Psoas muscle (tissue), 8 donors: ENCODE results near the gene FAM53B. TPM values are rescaled to one million over a fixed set of nuclear protein-coding genes. Genes with fewer than 3 reads are reported as not detected.
"Not testable (repeated sequence)": the region's sequence is repeated elsewhere in the genome, so short reads cannot be mapped to it uniquely, and the experiment has no call there.

Source experiments
- ATAC-seq, 4 donors: fragments of 200-7000 bp; cut with Tn5 transposase; one replicate each; pipeline ENCODE4 v1.9.1; 2020; ENCODE audit warnings: moderate library complexity in 3 of 4, mild to moderate bottlenecking in 2 of 4
- DNase-seq, 2 donors: peaks; one replicate each; pipeline ENCODE4 v3.0.0-alpha.2; 2020
- H3K27ac ChIP-seq: fragments of 200-600 bp; one replicate; pipeline ENCODE4 v1.8.0; 2022
- H3K27me3 ChIP-seq, 3 donors: fragments of 200-600 bp in 1 of 3; one replicate each; pipeline versions ENCODE4 v1.6.1 to v1.8.0; 2013 to 2022; ENCODE audit warnings: low read length in 2 of 3, mild to moderate bottlenecking in 2 of 3, moderate library complexity in 1 of 3; ENCODE audit not compliant: insufficient read depth in 3 of 3
- H3K36me3 ChIP-seq, 2 donors: fragments of 200-600 bp in 1 of 2; one replicate each; pipeline versions ENCODE4 v1.6.1 to v1.8.0; 2013 to 2022; ENCODE audit warnings: low read depth in 1 of 2, mild to moderate bottlenecking in 1 of 2, moderate library complexity in 1 of 2; ENCODE audit not compliant: insufficient read depth in 1 of 2
- H3K4me1 ChIP-seq: fragments of 200-600 bp; one replicate; pipeline ENCODE4 v1.8.0; 2022
- H3K4me3 ChIP-seq: fragments of 200-600 bp; one replicate; pipeline ENCODE4 v1.8.0; 2022; ENCODE audit warnings: mild to moderate bottlenecking
- H3K9me3 ChIP-seq: fragments of 200-600 bp; one replicate; pipeline ENCODE4 v1.8.0; 2022
- CTCF ChIP-seq: fragments of 200-600 bp; IDR thresholded peaks from one replicate; pipeline ENCODE4 v1.8.0; 2022; ENCODE audit warnings: antibody characterized with exemption
- WGBS, 3 donors: extraction: QIAGEN DNeasy Blood & Tissue Kit; methylation state at CpG; one replicate each; pipeline versions ENCODE4 v1.1.6 to v1.1.7; 2013; 5-methylcytosine and 5-hydroxymethylcytosine counted together
- intact Hi-C, 2 donors: fragments of 100-400 bp; cut with DNase I; formaldehyde crosslinking; loops; one replicate each; pipeline versions ENCODE4 v1.11.0 to v1.14.2; 2022
- long read RNA-seq, 2 donors: library from polyadenylated mRNA; unstranded; transcript quantifications; one replicate each; pipeline ENCODE4 v2.0.0, GENCODE V29; 2021
- polyA plus RNA-seq, 3 donors: library from polyadenylated mRNA; stranded (reverse); fragments of 200-250 nt; gene quantifications; one replicate each; pipeline ENCODE4 v1.2.3, GENCODE V29; 2013
- total RNA-seq, 4 donors: library from RNA; stranded (reverse); fragmentation: NEBNext Ultra II Directional in 2 of 4; extraction: Animal tissue kit (Norgen Biotek cat#: 25700) in 2 of 4; gene quantifications; one replicate each; pipeline versions ENCODE4 v1.2.1 to v1.2.4, GENCODE V29; 2021 to 2023
- donor health status: healthy with polysubstance abuse.
- donor health status: DM: no; HTN: no; CAD: no; lungs with moderate emphysema.
- donor health status: Bipolar disorder and iron deficiency.
- donor health status: healthy.
- donor health status: DM: yes; HTN: yes; CAD: no.
- donor health status: DM: no; HTN: no; CAD: no.
- donor health status: DM: no; HTN: no; CAD: no.
- donor health status: DM: yes; HTN: yes; CAD: no.

The FAM53B gene
- total RNA-seq (100 to 1,000 TPM in 1 of 4 donors, 10 to 100 TPM in 3; 31.0 to 142 (median 43.1) TPM), polyA plus RNA-seq (100 to 1,000 TPM in 1 of 3 donors, 10 to 100 TPM in 2; 34.9 to 178 (median 55.8) TPM)
- long read RNA-seq, donor 1, full-length matches to known transcripts: 4 of 25 reads
- long read RNA-seq, donor 1, partial matches to known transcripts: 0 of 25 reads
- long read RNA-seq, donor 1, other reads (novel, unspliced or antisense): 21 of 25 reads
- long read RNA-seq, donor 2, full-length matches to known transcripts: 66 of 122 reads
- long read RNA-seq, donor 2, partial matches to known transcripts: 19 of 122 reads
- long read RNA-seq, donor 2, other reads (novel, unspliced or antisense): 37 of 122 reads

- peak within 1 kb of the TSS; percentile 95 for H3K27ac ChIP-seq
- DNase-seq (peak; percentile 91 to 93), ATAC-seq (peak; percentile 46 to 73 (median 66))
- WGBS, 3 donors: 0% methylated on average over 64 to 100 of the region's 100 CpGs
- H3K27me3 ChIP-seq: no peaks in the 10 kb centered on the region
- H3K36me3 ChIP-seq: peaks cover 0 to 14% of the 10 kb centered on the region in 2 donors
- intact Hi-C loops: loop anchor here (2.0 to 5.0 kb wide), 6 partner anchors 57 to 217 kb away; partner anchors contain the start of gene ABRAXAS2 (in 1 of the 2)
- H3K4me3 ChIP-seq: peak within 1 kb of the TSS; percentile 84
- H3K4me1 ChIP-seq: peaks cover 49% of the 10 kb centered on the region
- H3K9me3 ChIP-seq: no peaks in the 10 kb centered on the region
- peak; percentile 35 for TF ChIP-seq CTCF
Measured at GRCh38 chr10:124744102-124745050, at the start of gene FAM53B. FAM53B (minus strand) TSS chr10:124744378; CDS start chr10:124706713, 37,665 bp downstream.

DNA sequence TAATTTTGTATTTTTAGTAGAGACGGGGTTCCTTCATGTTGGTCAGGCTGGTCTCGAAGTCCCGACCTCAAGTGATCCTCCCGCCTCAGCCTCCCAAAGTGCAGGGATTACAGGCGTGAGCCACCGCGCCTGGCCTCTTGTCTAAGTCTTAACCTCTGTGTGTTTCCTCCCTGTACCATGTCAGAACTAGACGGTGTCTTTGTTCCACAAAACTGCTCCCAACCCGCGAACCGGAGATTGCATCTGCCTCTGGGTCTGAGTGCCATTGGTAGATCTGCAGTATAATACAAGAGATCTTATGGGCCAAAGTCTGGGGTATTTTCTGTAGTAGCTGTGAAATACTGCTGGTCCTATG lies 48.8 kb upstream of the FAM53B start:
- H3K36me3 ChIP-seq: peaks cover 0 to 20% of the 10 kb centered on the region in 2 donors
- TF ChIP-seq CTCF: no peak
- no peak overlapping the region for H3K27ac ChIP-seq
- peaks cover 6% of the 10 kb centered on the region for H3K4me1 ChIP-seq
- no peak for DNase-seq
- peak overlapping the region; percentile 99 for H3K4me3 ChIP-seq
- ATAC-seq: no peak
- no peaks in the 10 kb centered on the region for H3K27me3 ChIP-seq
- intact Hi-C loops: no loop called here
- no peaks in the 10 kb centered on the region for H3K9me3 ChIP-seq
- 95 to 97% (median 95%) methylated on average over 11 of the region's 11 CpGs for WGBS, 3 donors

DNA sequence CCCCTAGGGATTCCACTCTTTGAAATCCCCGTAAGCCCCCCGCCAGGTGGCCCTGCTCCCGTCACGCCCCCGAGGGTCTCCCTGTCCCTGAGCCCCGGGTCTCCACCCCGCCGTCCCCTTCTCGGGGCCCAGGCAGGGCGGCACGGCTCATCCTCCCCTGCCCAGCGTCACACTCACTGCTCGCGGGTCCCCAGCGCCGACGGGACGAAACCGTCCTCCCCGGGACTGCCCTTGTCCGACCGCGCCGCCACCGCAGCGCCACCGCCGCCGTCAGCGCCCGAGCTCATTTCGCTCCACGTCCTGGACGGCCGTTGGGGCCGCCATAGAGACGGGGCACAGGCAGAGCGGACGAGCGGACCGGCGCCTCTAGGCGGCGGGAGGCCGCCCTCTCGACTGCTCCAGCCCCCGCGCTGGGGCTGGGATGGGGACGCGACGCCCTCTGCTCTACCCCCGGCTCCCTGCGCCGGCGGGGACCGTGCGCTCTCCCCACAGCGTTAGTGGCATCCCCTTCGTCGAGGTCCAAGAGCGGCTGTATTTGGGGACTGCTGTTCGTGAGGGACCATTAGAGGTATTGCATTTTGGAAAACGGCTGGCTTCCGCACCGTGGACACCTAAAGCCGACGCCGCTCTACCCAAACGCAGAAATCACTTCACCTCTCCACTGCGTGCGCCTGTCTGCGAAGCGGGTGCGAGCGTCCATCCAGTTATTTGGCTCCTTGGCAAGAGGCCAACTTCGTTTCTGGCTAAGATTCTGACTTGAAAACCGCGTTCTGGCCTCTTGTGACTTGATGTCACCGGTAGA lies 47.6 kb upstream of the FAM53B start, which contains the start of gene EEF1AKMT2:
TSS of gene EEF1AKMT2 (minus strand) at position 341 of the 802 bp plus-strand sequence. CDS start at position 287, 54 bp downstream.
- no peaks in the 10 kb centered on the region for H3K27me3 ChIP-seq
- peak within 1 kb of the TSS; percentile 99 for H3K4me3 ChIP-seq
- peaks cover 6% of the 10 kb centered on the region for H3K4me1 ChIP-seq
- peak; percentile 88 to 94 for DNase-seq
- ATAC-seq: peak; percentile 98 to 99 (median 98)
- H3K36me3 ChIP-seq: peaks cover 0 to 32% of the 10 kb centered on the region in 2 donors
- peak; percentile 52 for TF ChIP-seq CTCF
- H3K27ac ChIP-seq: peak within 1 kb of the TSS; percentile 93
- WGBS, 3 donors: 0 to 1% (median 1%) methylated on average over 74 to 79 of the region's 79 CpGs
- H3K9me3 ChIP-seq: no peaks in the 10 kb centered on the region
- intact Hi-C loops: no loop called here

DNA sequence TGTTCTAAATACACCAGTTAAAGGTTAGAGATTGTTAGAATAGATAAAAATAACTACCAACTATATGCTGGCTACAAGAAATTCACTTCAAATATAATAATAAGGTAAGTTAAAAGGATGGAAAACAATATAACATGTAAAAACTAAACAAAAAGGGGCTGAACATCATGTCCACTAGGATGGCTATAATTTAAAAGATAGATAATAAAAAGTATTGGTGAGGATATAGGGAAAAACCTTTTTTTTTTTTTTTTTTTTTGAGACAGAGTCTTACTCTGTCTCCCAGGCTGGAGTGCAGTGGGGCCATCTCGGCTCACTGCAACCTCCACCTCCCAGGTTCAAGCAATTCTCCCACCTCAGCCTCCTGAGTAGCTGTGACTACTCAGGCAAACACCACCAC lies 38.7 kb upstream of the FAM53B start:
- peaks cover 5 to 68% of the 10 kb centered on the region in 2 donors for H3K36me3 ChIP-seq
- 92 to 100% (median 92%) methylated on average over 1 of the region's 1 CpG for WGBS, 3 donors
- H3K27ac ChIP-seq, H3K27me3 ChIP-seq, H3K4me3 ChIP-seq, H3K9me3 ChIP-seq, H3K4me1 ChIP-seq, ATAC-seq, DNase-seq, intact Hi-C loops: not testable (repeated sequence)
